HCT116 (cell line): Measurements from ENCODE around the gene EDN2.

Experiments used
- CTCF ChIP-seq, 3 experiments: fragments of 200-600 bp in 1 of 3; sonication (generic) in 1 of 3; IDR thresholded peaks in 2 of 3; conservative IDR thresholded peaks in 1 of 3; 2 replicates each; pipeline ENCODE4 v1.5.1; 2012 to 2017; ENCODE audit warnings: low read depth in 2 of 3, low read length in 2 of 3, antibody characterized with exemption in 1 of 3, borderline replicate concordance in 1 of 3, control low read depth in 1 of 3, mild to moderate bottlenecking in 1 of 3, mixed read lengths in 1 of 3, mixed run types in 1 of 3, moderate library complexity in 1 of 3; ENCODE audit not compliant: insufficient read depth in 1 of 3
- EZH2 ChIP-seq: fragments of 200-600 bp; sonication (generic); IDR thresholded peaks from 2 replicates; pipeline ENCODE4 v1.6.1; 2017; ENCODE audit warnings: antibody characterized with exemption, mixed run types
- JUND ChIP-seq: IDR thresholded peaks from 2 replicates; pipeline ENCODE4 v1.6.1; 2012
- POLR2A ChIP-seq: IDR thresholded peaks from 2 replicates; pipeline ENCODE4 v1.7.0; 2011; ENCODE audit warnings: borderline replicate concordance; ENCODE audit not compliant: insufficient read depth, insufficient read length; ENCODE audit errors: extremely low read depth
- POLR2AphosphoS5 ChIP-seq: IDR thresholded peaks from 2 replicates; pipeline ENCODE4 v1.6.1; 2011; ENCODE audit warnings: mild to moderate bottlenecking, low read depth, low read length, moderate library complexity

- TF ChIP-seq EZH2 (no peak), CTCF (IDR thresholded peaks at IDR 0.05 in 2 of 3, conservative IDR thresholded peaks at IDR 0.05 in 1 of 3; ENCODE audit: borderline replicate concordance in 1 of 3, insufficient read depth in 1 of 3, low read depth in 2 of 3, low read length in 2 of 3) (0 out of 6 replicates have a peak, but pooled peaks of 1 of the 3 experiments have one; percentile 6), POLR2AphosphoS5 (0 out of 2 replicates have a peak, but pooled peaks have one; percentile 4), POLR2A (no peak), JUND (no peak)
Measured at GRCh38 chr1:41500781-41501518, 16.5 kb upstream of the EDN2 start.
